Gastrocnemius medialis (tissue), 4 donors: ENCODE results near the gene BPGM.
"Not testable (repeated sequence)": the region's sequence is repeated elsewhere in the genome, so short reads cannot be mapped to it uniquely, and the experiment has no call there.

ENCODE experiments used
- POLR2A ChIP-seq, 2 donors: fragments of 450-650 bp; IDR thresholded peaks; one replicate each; pipeline ENCODE4 v1.6.1; 2017; ENCODE audit warnings: antibody characterized with exemption in 2 of 2, mild to moderate bottlenecking in 2 of 2, moderate library complexity in 2 of 2
- TF ChIP-seq, protein P1 (sequence below), 5 experiments: fragments of 450-650 bp in 3 of 5; fragments of 200-600 bp in 2 of 5; sonication (generic) in 2 of 5; IDR thresholded peaks in 4 of 5; conservative IDR thresholded peaks in 1 of 5; 1 replicate in 4 of 5; 2 replicates in 1 of 5; pipeline ENCODE4 v1.5.1; 2016 to 2019; ENCODE audit warnings: antibody characterized with exemption in 5 of 5, mild to moderate bottlenecking in 3 of 5, moderate library complexity in 3 of 5

DNA sequence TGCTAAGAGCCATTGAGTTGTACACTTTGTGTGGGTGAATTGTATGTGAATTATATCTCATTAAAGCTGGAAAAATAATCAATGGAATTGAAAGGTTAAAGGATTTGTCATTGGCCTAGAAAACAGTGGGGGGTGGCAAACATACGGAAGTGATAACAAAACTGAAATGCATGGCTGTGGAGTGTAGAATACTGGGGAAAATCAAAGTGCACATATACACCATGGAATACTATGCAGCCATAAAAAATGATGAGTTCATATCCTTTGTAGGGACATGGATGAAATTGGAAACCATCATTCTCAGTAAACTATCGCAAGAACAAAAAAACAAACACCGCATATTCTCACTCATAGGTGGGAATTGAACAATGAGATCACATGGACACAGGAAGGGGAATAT lies 18.4 kb downstream of the BPGM start:
- TF ChIP-seq, protein P1, sequence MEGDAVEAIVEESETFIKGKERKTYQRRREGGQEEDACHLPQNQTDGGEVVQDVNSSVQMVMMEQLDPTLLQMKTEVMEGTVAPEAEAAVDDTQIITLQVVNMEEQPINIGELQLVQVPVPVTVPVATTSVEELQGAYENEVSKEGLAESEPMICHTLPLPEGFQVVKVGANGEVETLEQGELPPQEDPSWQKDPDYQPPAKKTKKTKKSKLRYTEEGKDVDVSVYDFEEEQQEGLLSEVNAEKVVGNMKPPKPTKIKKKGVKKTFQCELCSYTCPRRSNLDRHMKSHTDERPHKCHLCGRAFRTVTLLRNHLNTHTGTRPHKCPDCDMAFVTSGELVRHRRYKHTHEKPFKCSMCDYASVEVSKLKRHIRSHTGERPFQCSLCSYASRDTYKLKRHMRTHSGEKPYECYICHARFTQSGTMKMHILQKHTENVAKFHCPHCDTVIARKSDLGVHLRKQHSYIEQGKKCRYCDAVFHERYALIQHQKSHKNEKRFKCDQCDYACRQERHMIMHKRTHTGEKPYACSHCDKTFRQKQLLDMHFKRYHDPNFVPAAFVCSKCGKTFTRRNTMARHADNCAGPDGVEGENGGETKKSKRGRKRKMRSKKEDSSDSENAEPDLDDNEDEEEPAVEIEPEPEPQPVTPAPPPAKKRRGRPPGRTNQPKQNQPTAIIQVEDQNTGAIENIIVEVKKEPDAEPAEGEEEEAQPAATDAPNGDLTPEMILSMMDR (IDR thresholded peaks at IDR 0.05 in 4 of 5, conservative IDR thresholded peaks at IDR 0.05 in 1 of 5) = not testable (repeated sequence)
- TF ChIP-seq POLR2A (IDR thresholded peaks at IDR 0.05) = not testable (repeated sequence)
